ENCODE measurements around the gene FOXN1. TPM values are rescaled to one million over a fixed set of nuclear protein-coding genes. Genes with fewer than 3 reads are reported as not detected.

Gene FOXN1
- total RNA-seq, 1 experiment from 2014 or later = not detected

GRCh38 chr17:28527859-28528258 lies 21.7 kb downstream of the FOXN1 start:
- Histone ChIP-seq H4K20me1 (ENCODE audit: low read length) (no peaks in the 10 kb centered on the region), H3K36me3 (ENCODE audit: low read depth, low read length) (no peaks in the 10 kb centered on the region), H3K27me3 (ENCODE audit: low read length) (no peaks in the 10 kb centered on the region), H3K9ac (ENCODE audit: low read length) (no peak overlapping the region), H3K27ac (ENCODE audit: low read length) (peak overlapping the region; percentile 56), H3K4me2 (ENCODE audit: low read length) (peak overlapping the region; percentile 51), H3K4me1 (ENCODE audit: insufficient read depth, low read length) (peaks cover 31% of the 10 kb centered on the region), H3K9me3 (ENCODE audit: low read length) (no peaks in the 10 kb centered on the region), H3K79me2 (ENCODE audit: low read length) (no peaks in the 10 kb centered on the region), H3F3A (ENCODE audit: low read length, unreplicated experiment) (no peaks in the 10 kb centered on the region), H3K4me3 (ENCODE audit: low read length) (no peak overlapping the region), H3K9me2 (replicated peaks; ENCODE audit: low read length) (no peaks in the 10 kb centered on the region), H2AFZ (ENCODE audit: low read length) (no peak overlapping the region)
- intact Hi-C loops (cut with micrococcal nuclease) = no loop called here
- TF ChIP-seq CTCF (conservative IDR thresholded peaks at IDR 0.05; ENCODE audit: low read depth, low read length) (no peak), EZH2 (IDR thresholded peaks at IDR 0.05; ENCODE audit: low read length, unreplicated experiment) (no peak)
- ATAC-seq = peak; percentile 42
- ChIA-PET POLR2A (ENCODE audit: unreplicated experiment) (no interaction called here), CTCF (no interaction called here)
- peak; percentile 54 for DNase-seq
- no TSS peak for BruUV-seq (replicated peaks)

DNA sequence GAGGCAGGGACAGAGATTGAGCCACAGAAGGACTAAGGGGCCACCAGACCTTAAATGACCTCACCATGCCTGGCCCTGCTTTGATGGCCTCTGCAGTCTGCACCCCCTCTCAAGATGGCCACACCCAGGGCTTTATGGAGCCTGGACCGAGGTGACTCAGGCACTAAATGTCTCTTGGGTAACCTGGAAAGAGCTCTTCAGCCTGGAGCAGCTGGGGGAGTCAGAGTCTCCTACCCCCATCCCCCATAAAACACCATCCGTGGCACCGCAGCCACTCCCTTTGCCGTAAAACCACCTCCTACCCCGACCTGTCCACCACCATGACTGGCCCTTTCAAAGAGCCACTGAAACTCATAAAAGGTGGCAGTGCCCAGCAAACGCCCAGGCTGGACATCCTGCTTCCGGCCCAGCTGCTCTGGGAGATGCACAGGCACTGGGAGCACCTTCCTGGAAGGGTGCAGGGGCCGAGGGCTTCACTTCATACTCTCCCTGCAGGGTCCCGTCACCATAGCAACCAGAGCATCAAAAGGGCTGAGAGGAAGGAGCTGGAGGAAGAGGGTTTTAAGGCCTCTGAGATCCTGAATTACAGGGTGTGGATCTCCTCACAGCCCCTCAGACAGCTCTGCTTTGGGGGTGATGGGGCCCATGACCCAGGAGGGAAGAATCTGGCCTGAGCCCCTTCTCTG lies 22.3 kb downstream of the FOXN1 start:
- Histone ChIP-seq H3K27ac (ENCODE audit: low read length) (peak overlapping the region; percentile 56), H3K4me1 (ENCODE audit: insufficient read depth, low read length) (peaks cover 37% of the 10 kb centered on the region), H3K9ac (ENCODE audit: low read length) (no peak overlapping the region), H3K79me2 (ENCODE audit: low read length) (no peaks in the 10 kb centered on the region), H3F3A (ENCODE audit: low read length, unreplicated experiment) (no peaks in the 10 kb centered on the region), H3K4me2 (ENCODE audit: low read length) (peak overlapping the region; percentile 51), H3K36me3 (ENCODE audit: low read depth, low read length) (no peaks in the 10 kb centered on the region), H3K9me3 (ENCODE audit: low read length) (no peaks in the 10 kb centered on the region), H3K27me3 (ENCODE audit: low read length) (no peaks in the 10 kb centered on the region), H2AFZ (ENCODE audit: low read length) (no peak overlapping the region), H3K9me2 (replicated peaks; ENCODE audit: low read length) (no peaks in the 10 kb centered on the region), H4K20me1 (ENCODE audit: low read length) (no peaks in the 10 kb centered on the region), H3K4me3 (ENCODE audit: low read length) (no peak overlapping the region)
- BruUV-seq (replicated peaks) = no TSS peak
- CTCF ChIA-PET = no interaction called here
- peak; percentile 42 for DNase-seq
- peak; percentile 57 for ATAC-seq
- no peak for TF ChIP-seq CTCF (conservative IDR thresholded peaks at IDR 0.05; ENCODE audit: low read depth, low read length)
- intact Hi-C loops (cut with micrococcal nuclease) = no loop called here
- POLR2A ChIA-PET (ENCODE audit: unreplicated experiment) = no interaction called here

DNA sequence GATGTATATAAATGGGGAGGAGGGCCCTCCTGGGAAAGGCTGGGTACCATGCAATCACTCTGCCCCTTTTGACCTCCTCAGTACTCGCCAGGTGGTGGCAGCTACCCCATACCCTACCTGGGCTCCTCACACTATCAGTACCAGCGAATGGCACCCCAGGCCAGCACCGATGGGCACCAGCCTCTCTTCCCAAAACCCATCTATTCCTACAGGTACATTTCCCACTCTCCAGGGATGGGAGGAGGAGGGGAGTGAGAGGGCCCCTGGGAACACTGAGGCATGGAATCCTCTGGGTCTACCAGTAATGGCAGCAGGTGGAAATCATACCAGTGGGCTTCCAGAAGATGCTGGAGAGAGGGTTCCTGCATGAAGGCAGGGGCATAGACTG lies 22.9 kb downstream of the FOXN1 start:
- H3K79me2 ChIP-seq (ENCODE audit: low read length) = no peaks in the 10 kb centered on the region
- no peaks in the 10 kb centered on the region for H3K9me3 ChIP-seq (ENCODE audit: low read length)
- ChIA-PET CTCF (no interaction called here), POLR2A (ENCODE audit: unreplicated experiment) (no interaction called here)
- intact Hi-C loops (cut with micrococcal nuclease) = no loop called here
- TF ChIP-seq EZH2phosphoT487 (IDR thresholded peaks at IDR 0.05; ENCODE audit: borderline replicate concordance, low read length) (no peak), CTCF (conservative IDR thresholded peaks at IDR 0.05; ENCODE audit: low read depth, low read length) (no peak), EZH2 (IDR thresholded peaks at IDR 0.05; ENCODE audit: low read length, unreplicated experiment) (no peak)
- H2AFZ ChIP-seq (ENCODE audit: low read length) = no peak overlapping the region
- H4K20me1 ChIP-seq (ENCODE audit: low read length) = no peaks in the 10 kb centered on the region
- no peak overlapping the region for H3K9ac ChIP-seq (ENCODE audit: low read length)
- DNase-seq (no peak), ATAC-seq (no peak)
- BruUV-seq (replicated peaks) = no TSS peak
- peaks cover 39% of the 10 kb centered on the region for H3K4me1 ChIP-seq (ENCODE audit: insufficient read depth, low read length)
- H3K4me3 ChIP-seq (ENCODE audit: low read length) = no peak overlapping the region
- H3K4me2 ChIP-seq (ENCODE audit: low read length) = no peak overlapping the region
- no peaks in the 10 kb centered on the region for H3K9me2 ChIP-seq (replicated peaks; ENCODE audit: low read length)
- H3K27ac ChIP-seq (ENCODE audit: low read length) = no peak overlapping the region
- no peaks in the 10 kb centered on the region for H3K36me3 ChIP-seq (ENCODE audit: low read depth, low read length)
- no peaks in the 10 kb centered on the region for H3K27me3 ChIP-seq (ENCODE audit: low read length)
- H3F3A ChIP-seq (ENCODE audit: low read length, unreplicated experiment) = no peaks in the 10 kb centered on the region

Measured in PC-3 (cell line).